Mammary epithelial cell (primary cell): ENCODE measurements around the gene MAP4K4.

Experiments
- EZH2 ChIP-seq: IDR thresholded peaks from 2 replicates; pipeline ENCODE4 v1.6.1; 2012; ENCODE audit warnings: low read length, inconsistent platforms, borderline replicate concordance
- TF ChIP-seq, protein P1 (sequence below), 2 donors: IDR thresholded peaks in 1 of 2; conservative IDR thresholded peaks in 1 of 2; 2 replicates each; pipeline ENCODE4 v1.5.1; 2011 to 2012; ENCODE audit warnings: inconsistent platforms in 2 of 2, low read length in 2 of 2, mild to moderate bottlenecking in 2 of 2, control low read depth in 1 of 2, low read depth in 1 of 2; ENCODE audit not compliant: insufficient read depth in 1 of 2; ENCODE audit errors: extremely low read depth in 1 of 2

GRCh38 chr2:101860157-101860556, 162.7 kb downstream of the MAP4K4 start:
- TF ChIP-seq, protein P1, sequence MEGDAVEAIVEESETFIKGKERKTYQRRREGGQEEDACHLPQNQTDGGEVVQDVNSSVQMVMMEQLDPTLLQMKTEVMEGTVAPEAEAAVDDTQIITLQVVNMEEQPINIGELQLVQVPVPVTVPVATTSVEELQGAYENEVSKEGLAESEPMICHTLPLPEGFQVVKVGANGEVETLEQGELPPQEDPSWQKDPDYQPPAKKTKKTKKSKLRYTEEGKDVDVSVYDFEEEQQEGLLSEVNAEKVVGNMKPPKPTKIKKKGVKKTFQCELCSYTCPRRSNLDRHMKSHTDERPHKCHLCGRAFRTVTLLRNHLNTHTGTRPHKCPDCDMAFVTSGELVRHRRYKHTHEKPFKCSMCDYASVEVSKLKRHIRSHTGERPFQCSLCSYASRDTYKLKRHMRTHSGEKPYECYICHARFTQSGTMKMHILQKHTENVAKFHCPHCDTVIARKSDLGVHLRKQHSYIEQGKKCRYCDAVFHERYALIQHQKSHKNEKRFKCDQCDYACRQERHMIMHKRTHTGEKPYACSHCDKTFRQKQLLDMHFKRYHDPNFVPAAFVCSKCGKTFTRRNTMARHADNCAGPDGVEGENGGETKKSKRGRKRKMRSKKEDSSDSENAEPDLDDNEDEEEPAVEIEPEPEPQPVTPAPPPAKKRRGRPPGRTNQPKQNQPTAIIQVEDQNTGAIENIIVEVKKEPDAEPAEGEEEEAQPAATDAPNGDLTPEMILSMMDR (conservative IDR thresholded peaks at IDR 0.05 in 1 of 2, IDR thresholded peaks at IDR 0.05 in 1 of 2; ENCODE audit: extremely low read depth in 1 of 2, insufficient read depth in 1 of 2, low read depth in 1 of 2, low read length in 2 of 2): peak in 1 of 2 donors; percentile 4
- TF ChIP-seq EZH2: no peak
